HL-60/S4 treated with retinoic acid at 250 ng/mL for 4 days and 3 days (cell line): Measurements from ENCODE around the gene NPBWR2.
"Not testable (repeated sequence)": the region's sequence is repeated elsewhere in the genome, so short reads cannot be mapped to it uniquely, and the experiment has no call there.

Experiments used
- in situ Hi-C: fragments of 300-500 bp; cut with MboI; formaldehyde crosslinking; loops from 2 replicates; pipeline ENCODE4 v1.7.0; 2022; ENCODE audit warnings: low sequenced_read_pairs

NPBWR2 gene

DNA sequence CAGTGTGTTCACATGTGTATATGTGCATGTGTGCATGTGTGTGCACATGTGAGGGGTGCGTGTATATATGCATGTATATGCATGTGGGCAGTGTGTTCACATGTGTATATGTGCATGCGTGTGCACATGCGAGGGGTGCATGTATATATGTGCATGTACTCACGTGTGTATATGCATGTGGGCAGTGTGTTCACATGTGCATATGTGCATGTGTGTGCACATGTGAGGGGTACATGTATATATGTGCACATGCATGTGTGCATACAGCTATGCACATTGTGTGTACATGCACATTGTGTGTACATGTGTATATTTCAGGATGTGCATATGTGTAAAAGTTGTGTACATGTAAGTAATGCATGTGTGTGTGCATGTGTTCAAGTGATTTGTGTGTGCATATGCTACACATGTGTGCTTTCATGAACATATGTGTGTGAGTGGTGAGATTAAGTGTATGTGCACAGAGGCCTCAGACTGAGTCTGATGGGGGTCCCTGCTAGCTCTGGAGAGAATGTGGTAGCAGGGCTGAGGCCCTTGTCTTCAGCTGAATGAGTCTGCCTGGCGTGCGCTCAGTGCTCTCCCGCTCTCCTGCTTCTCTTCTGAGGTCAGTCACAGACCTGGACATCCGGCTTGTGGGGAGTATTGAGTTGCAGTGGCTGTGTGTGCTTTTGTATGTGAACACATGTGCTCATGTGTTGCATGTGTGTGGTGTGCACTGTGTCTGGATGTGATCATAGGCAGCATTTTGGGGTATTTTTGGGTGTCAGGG, 37.0 kb upstream of the NPBWR2 start:
- in situ Hi-C loops: no loop called here

DNA sequence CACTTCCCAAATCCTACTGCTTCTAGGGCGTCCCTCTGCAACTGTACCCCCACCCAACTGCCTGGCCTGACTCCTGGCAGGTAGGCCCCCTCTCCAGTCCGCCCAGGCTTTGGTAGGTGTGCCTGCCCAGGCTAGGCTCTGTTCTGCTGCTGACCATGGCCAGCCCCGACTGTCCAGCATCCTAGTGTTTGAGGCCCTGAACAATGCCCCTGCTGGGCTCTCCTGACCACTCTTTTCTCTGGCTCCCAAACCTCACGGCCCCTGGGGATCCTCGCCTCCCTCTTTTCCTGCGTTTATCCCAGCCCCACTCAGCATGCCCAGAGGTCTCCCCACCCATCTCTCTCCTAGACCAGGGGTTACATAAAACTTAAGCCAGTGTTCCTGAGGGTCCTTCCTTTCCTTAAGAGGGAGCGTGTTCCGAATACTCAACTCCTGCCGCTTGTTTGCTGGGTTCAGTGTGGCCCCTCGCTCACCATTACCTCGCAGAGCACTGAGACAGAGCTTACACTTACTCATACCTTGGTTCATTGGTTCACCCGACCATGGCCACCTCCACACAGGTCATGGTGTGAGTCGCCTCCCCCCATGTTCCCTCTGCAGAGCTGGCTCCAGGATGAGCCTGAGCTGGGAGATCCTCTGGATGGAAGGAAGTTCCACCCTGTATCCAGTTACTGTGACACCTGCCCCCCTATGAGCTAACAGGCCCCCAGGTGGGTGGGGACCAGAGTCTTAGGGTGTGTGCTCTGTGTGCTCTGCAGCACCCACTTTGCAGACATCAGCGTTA, 35.8 kb upstream of the NPBWR2 start:
- in situ Hi-C loops: no loop called here

DNA sequence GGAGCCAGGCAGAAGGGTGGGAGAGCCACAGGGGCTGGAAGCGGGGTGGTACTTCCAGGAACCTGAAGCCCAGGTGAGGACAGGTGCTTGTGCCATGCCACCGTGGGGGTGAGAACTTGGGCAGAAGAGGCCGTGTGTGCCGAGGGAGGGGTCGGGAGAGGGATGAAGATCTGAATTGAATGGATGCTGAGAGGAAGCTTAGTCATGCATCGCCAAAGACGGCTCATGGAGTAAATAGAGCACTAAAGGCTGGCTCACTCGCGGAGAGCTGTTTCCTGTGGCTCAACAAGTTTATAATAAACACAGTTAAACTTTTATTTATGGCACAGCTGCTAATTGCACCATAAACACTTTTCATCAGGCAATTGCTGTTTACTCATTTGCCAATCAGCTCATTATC, 35.2 kb upstream of the NPBWR2 start:
- in situ Hi-C loops: no loop called here

DNA sequence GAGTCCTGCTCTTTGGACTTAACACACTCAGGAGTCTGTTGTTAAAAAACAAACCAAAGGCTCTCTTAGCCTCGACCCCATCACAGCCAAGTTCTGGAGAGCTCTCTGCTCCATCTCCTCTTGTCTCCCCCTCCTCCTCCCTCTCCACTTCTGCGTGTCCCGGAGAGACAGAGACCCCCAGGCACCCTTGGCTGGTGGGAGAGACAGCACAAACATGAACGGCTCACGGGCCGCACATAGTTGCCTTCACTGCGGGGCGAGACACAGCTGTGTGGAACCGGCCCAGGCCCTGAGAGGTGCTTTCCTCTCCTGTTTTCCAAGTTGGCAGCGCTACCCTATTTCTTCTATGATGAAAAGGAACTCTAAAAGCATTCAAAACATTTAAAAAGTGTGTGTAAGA, 33.6 kb upstream of the NPBWR2 start:
- in situ Hi-C loops: no loop called here

DNA sequence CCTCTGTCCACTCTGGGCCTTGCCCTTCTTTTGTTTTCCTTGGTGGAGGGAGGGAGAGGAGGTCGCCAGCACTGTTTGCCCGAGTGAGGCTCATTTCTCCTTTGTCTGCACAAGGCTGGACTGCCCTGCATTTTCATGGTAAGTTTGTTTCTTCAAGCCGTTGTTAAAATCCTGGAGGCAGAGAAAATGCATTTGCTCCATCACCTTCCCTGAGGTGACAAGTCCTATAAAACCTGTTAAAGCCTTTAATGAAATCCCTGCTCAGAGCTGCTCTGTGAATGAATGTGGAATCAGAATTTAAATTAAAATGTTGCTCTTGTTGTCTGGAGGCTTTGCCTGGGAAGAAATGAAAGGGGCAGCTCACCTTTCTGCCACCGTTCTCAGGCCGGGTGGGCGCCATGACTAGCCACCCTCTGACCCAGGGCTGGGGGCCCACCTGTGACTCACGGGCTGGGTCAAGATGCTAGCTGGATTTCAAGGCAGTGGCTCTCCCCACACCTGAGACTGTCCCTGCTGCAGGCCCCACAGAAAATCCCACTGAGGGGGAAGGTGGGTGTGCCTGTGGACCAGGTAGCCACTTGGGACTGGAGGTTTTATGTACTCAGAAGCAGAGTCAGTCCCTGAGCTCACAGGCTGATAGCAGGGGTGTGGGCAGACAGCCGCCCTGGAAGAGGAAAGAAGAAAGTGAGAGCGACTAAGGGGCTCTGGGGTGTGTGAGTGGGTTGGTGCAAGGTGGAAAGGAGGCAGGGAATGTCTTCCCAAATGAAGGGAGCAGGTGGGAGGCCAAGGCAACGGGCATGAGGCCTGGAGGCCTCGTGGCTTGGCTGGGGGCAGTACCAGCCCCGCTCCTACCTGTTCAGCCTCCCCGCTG, 32.9 kb upstream of the NPBWR2 start:
- in situ Hi-C loops: no loop called here

DNA sequence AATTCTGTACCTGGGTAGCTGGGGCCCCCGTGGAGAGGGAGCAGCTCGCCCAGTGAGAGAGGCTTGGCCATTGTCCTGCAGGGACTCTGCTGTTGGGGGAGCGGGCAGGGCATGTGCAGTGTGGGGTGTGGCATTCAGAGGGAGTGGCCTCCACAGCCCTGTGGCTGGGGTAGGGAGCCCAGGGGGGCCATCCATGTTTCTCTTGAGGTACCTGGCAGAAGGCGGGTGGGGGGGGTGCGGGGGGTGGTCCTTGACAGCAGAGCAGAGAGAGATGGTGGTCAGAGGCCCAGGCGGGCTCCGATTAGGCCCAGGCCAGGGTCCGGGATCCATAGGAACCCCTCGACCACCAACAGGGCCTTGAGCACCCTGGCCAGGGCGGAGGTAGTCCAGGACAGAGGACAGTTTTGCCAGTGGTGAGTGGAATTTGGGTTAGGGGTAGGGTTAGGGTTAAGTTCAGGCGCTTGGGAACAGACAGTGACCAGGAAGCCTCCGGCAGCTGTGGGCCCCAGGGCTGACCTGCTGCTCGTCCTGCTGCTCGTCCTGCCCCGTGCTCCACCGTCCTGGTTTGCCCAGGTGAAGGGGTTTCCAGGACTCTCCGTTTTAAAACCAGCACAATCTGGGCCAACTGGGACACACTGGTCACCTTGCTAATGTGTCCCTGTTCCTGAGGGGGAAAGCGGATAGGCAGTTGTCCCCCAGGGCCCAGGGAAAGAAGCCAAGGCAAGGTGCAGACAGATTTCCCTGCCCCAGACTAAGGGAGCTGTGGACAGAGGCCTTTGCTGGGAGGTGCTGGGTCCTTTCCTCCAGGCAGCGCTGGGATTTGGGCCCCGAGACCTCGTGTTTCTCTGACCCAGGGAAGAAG, 32.1 kb upstream of the NPBWR2 start:
- in situ Hi-C loops: no loop called here

DNA sequence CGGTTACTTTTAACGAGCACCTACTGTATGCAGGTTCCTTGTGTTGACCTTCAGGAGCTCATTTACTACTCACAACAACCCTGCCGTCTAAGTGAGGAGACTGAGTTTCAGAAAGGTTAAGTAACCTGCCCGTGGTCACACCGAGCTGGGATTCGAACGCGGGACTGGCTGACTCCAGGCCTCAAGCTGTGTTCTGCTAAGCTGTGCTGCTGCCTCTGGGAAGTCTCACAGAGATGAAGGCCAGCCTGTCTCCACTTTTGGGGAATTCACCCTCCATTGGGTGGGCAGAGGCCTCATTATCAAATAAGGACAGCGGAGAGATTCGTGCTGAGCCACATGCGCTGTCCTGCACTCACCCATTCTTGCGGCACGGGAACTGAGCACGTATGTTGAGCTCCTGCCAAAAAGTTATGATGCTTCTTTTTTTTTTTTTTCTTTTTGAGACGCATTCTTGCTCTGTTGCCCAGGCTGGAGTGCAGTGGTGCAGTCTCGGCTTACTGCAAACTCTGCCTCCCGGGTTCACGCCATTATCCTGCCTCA, 31.0 kb upstream of the NPBWR2 start:
- in situ Hi-C loops: no loop called here

DNA sequence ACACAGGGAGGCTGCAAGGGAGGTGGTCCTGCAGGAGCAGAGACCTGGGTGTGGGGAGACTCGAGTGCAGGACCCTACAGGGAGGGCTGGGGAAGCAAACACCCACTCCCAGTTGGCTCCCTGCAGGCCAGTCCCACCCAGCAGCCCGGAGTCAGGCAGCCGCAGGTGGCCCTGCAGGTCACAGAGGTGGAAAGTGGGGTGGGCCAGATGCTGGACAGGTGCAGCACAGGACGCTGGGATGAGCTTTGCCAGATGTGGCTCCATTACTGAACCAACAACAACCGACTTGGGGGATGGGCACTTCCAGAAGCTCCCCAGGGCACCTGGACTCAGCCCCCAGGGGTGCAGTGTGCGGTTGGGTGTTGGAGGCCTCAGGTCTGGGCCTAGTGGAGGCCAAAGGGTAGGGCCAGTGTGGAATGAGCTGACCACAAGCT, 30.2 kb upstream of the NPBWR2 start:
- in situ Hi-C loops: no loop called here

DNA sequence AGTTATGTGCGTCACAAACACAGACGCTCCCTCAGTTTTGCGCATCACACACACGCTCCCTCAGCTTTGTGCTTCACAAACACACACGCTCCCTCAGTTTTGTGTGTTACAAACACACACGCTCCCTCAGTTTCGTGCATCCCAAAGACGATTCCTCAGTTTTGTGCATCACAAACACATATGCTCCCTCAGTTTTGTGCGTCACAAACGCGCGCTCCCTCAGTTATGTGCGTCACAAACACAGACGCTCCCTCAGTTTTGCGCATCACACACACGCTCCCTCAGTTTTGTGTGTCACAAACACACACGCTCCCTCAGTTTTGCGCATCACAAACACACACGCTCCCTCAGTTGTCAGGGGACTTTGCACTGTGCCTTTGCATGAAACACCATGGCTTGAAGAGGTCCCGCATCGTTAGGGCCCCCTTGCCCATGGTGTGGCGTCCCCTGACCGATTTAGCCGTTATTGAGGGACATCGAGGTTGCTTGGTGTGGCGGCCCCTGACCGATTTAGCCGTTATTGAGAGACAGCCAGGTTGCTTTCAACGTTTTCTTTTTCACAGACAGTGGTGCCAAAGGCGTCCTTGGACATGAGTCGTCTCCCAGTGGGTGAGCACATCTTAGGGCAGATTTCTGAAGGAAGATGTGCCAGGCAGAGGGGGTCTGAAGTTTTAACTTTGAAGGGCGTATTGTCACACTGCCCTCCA, 28.8 kb upstream of the NPBWR2 start:
- in situ Hi-C loops: no loop called here

DNA sequence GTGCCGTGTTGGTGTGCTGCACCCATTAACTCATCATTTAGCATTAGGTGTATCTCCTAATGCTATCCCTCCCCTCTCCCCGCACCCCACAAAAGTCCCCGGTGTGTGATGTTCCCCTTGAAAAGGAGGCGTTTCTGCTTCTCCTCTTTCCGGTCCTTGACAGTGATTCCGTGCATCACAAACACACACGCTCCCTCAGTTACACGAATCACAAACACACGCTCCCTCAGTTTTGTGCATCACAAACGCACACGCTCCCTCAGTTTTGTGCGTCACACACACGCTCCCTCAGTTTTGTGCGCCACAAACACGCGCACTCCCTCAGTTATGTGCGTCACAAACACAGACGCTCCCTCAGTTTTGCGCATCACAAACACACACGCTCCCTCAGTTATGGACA, 27.4 kb upstream of the NPBWR2 start:
- in situ Hi-C loops: not testable (repeated sequence)

DNA sequence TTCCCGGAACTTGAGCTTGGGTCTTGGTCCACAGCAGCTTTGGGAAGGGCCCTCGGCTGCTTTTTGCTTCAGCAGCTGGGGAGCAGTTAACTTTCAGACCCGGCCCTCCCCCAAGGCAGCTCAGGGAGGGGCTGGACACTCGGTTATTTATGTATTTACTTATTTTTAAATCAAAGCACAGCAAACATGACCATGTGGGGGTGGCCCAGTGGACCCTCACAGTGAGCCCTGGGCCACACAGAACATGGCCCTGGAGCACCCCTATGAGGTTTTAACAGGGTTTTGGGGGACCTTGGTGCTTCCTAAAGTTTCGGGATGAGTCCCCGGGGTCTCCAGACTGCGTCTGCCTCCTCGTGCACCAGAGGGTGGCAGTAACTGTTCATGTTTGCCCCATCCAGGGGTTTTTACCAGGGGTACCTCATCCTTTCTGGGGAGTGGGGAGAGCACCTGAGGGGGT, 26.6 kb upstream of the NPBWR2 start:
- in situ Hi-C loops: no loop called here

DNA sequence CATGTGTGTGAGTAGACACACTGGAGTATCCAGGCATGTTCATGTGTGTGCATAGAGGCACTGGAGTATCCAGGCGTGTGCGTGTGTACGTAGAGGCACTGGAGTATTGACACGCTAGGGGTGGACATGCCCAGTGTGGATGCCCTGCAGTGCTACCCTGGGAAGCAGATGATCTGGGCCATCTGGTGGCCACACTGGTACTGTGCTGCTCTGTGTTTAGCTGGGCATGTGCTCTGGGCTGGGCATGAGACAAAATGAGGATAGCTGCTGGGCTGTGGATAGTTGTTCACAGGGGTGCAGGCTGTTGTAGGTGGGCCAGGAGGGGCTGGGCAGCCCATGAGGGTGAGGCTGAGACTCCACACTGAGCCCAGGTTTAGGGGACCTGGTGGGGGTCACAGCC, 24.0 kb upstream of the NPBWR2 start:
- in situ Hi-C loops: no loop called here

DNA sequence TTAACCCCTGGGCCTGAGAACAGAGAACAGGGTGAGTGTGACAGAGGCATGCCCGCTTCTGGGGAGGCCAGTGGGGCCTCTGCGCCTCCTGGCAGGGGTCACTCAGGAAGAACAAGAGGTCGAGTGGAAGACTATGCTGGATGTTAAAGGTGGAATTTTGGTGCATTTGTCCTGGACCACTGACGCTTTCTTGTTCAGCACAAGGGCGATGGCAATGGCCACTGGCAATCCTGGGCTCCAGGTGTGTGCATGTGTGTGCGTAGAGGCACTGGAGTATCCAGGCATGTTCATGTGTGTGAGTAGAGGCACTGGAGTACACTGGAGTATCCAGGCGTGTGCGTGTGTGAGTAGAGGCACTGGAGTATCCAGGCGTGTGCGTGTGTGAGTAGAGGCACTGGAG, 23.5 kb upstream of the NPBWR2 start:
- in situ Hi-C loops: no loop called here

DNA sequence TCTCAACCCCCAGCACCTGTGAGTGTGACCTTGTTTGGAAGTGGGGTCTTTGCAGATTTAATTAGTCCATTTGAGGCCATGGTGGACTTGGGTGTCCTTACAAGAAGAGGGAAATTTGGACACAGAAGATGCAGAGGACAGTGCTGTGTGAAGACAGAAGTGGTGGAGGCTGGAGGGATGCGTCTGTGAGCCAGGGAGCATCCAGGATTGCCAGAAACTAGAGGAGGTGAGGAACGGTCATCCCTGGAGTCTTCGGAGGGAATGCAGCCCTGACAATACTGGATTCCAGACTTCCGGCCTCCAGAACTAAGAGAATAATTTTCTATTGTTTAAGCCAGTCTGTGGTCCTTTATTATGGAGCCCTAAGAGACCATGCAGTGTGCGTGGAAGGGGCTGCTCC, 22.9 kb upstream of the NPBWR2 start:
- in situ Hi-C loops: no loop called here

DNA sequence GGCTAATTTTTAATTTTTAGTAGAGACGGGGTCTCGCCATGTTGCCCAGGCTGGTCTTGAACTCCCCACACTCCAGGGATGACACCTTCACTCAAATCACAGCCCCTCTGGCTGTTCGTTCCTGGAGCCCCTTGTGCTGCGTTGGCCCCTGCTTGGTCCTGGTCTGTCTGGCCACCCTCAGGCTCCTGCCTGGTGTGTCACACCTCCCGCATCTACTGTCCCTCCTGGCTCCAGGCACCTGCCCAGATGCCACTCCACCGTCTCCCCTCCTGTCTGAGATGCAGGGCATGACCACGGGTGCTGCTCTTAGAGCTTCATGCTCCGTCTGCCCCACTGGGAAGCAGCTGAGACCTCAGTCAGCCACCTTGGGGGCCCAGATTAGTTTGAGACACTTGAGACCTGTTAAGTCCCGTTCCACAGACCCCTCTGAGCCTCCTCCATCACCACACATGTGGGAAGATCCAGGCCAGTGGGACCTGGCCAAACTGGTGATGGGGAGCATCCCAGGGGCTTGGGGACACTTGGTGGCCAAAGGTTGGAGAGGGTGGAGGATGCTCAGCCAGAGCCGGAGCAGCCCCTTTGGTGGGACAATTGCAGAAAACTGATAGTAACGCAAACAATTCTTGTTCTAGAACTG, 21.9 kb upstream of the NPBWR2 start:
- in situ Hi-C loops: no loop called here

DNA sequence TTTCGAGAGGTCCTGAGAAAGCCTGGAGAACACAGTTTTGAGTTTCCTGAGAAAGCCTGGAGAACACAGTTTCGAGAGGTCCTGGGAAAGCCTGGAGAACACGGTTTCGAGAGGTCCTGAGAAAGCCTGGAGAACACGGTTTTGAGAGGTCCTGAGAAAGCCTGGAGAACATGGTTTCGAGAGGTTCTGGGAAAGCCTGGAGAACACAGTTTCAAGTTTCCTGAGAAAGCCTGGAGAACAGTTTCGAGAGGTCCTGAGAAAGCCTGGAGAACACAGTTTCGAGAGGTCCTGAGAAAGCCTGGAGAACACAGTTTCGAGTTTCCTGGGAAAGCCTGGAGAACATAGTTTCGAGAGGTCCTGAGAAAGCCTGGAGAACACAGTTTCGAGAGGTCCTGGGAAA, 16.2 kb upstream of the NPBWR2 start:
- in situ Hi-C loops: not testable (repeated sequence)

DNA sequence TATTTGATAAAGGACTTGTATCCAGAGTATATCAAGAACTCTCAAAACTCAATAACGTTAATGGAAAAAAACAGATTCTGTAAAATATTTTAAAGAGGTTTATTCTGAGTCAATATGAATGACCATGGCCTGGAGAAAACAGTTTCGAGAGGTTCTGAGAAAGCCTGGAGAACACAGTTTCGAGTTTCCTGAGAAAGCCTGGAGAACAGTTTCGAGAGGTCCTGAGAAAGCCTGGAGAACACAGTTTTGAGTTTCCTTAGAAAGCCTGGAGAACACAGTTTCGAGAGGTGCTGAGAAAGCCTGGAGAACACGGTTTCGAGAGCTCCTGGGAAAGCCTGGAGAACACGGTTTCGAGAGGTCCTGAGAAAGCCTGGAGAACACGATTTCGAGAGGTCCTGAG, 15.6 kb upstream of the NPBWR2 start:
- in situ Hi-C loops: not testable (repeated sequence)

DNA sequence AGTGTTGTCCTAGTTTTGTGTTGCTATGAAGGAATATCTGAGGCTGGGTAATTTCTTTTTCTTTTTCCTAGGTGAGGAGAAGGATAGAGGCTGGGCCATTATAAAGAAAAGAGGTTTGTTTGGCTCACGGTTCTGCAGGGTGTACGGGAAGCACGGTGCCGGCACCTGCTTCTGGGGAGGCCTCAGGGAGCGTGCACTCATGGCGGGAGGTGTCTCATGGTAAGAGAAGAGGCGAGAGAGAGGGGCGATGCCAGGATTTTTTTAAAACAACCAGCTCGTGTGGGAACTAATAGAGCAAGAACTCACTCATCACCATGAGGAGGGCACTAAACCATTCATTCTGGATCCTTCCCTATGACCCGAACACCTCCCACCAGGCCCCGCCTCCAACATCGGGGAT, 14.2 kb upstream of the NPBWR2 start:
- in situ Hi-C loops: no loop called here
